K562 (cell line): ENCODE results near the gene SYMPK. TPM values are rescaled to one million over a fixed set of nuclear protein-coding genes. Genes with fewer than 3 reads are reported as not detected.
A peak's percentile ranks its signal among the peaks of the same experiment; 100 is the strongest.

Experiments
- CHD7 ChIP-seq: fragments of 200-600 bp; sonication (generic); IDR thresholded peaks from one replicate; pipeline ENCODE4 v1.6.1; 2012; ENCODE audit warnings: mild to moderate bottlenecking, low read depth, low read length, inconsistent platforms
- CREB3 ChIP-seq: fragments of 450-650 bp; conservative IDR thresholded peaks from 2 replicates; pipeline ENCODE4 v1.6.1; 2016; ENCODE audit warnings: missing genetic modification characterization, low read depth, mild to moderate bottlenecking, missing compliant biosample characterization, moderate library complexity
- DLX4 ChIP-seq: fragments of 250-450 bp; sonication (Bioruptor Pico); IDR thresholded peaks from 2 replicates; pipeline ENCODE4 v1.6.1; 2021; ENCODE audit warnings: mild to moderate bottlenecking
- ESRRB ChIP-seq: fragments of 250-450 bp; sonication (Bioruptor Pico); IDR thresholded peaks from 2 replicates; pipeline ENCODE4 v1.5.0; 2020; ENCODE audit warnings: mild to moderate bottlenecking, moderate library complexity, borderline replicate concordance
- ETV6 ChIP-seq, 3 experiments: fragments of 150-350 bp in 1 of 3; sonication (generic) in 1 of 3; formaldehyde crosslinking in 1 of 3; IDR thresholded peaks; 2 replicates each; pipeline versions ENCODE4 v1.6.1 to v1.8.0; 2014 to 2022; ENCODE audit warnings: borderline replicate concordance in 2 of 3, low read depth in 2 of 3, antibody characterized with exemption in 1 of 3, low read length in 1 of 3, mild to moderate bottlenecking in 1 of 3, missing genetic modification reagents in 1 of 3
- HCFC1 ChIP-seq: IDR thresholded peaks from 2 replicates; pipeline ENCODE4 v1.6.1; 2012; ENCODE audit warnings: low read depth, low read length, improper control_type of control experiment
- HDAC6 ChIP-seq: IDR thresholded peaks from 2 replicates; pipeline ENCODE4 v1.6.1; 2012; ENCODE audit warnings: low read depth, mild to moderate bottlenecking, control low read depth, inconsistent platforms, low read length, moderate library complexity
- ILF3 ChIP-seq: fragments of 450-650 bp; IDR thresholded peaks from 2 replicates; pipeline ENCODE4 v1.6.1; 2018; ENCODE audit warnings: antibody characterized with exemption, mild to moderate bottlenecking, moderate library complexity, borderline replicate concordance
- NUFIP1 ChIP-seq: fragments of 450-650 bp; IDR thresholded peaks from 2 replicates; pipeline ENCODE4 v1.6.1; 2018; ENCODE audit not compliant: partially characterized antibody
- PML ChIP-seq: IDR thresholded peaks from 2 replicates; pipeline ENCODE4 v1.6.1; 2012; ENCODE audit warnings: low read length, inconsistent platforms
- RHOXF2B ChIP-seq: fragments of 250-450 bp; sonication (Bioruptor Pico); conservative IDR thresholded peaks from 2 replicates; pipeline ENCODE4 v1.5.1; 2021
- SIRT6 ChIP-seq: IDR thresholded peaks from one replicate; pipeline ENCODE4 v1.6.1; 2012; ENCODE audit warnings: low read depth, mild to moderate bottlenecking, control low read depth, inconsistent platforms, low read length, moderate library complexity
- ZNF41 ChIP-seq: fragments of 250-450 bp; sonication (Bioruptor Pico); conservative IDR thresholded peaks from 2 replicates; pipeline ENCODE4 v1.4.0; 2020; ENCODE audit warnings: mild to moderate bottlenecking
- ZNF57 ChIP-seq: fragments of 450-650 bp; formaldehyde crosslinking; IDR thresholded peaks from 2 replicates; pipeline ENCODE4 v1.4.0; 2020; ENCODE audit warnings: mild to moderate bottlenecking, moderate library complexity
- polyA plus RNA-seq, 8 experiments: library from polyadenylated mRNA; depleted of rRNA in 4 of 8; stranded (reverse) in 5 of 8; unstranded in 3 of 8; fragments of >200 nt; fragmentation: Nextera tagmentation in 2 of 8; fragmentation: Illumina TruSeq in 1 of 8; extraction: Ambion mirVana in 2 of 8; extraction: Trizol in 1 of 8; gene quantifications; 2 replicates each; pipeline versions ENCODE4 v1.2.1 to v1.2.3, GENCODE V29; 2011 to 2014; ENCODE audit warnings: inconsistent platforms in 1 of 8, missing spikeins in 1 of 8
- total RNA-seq, 7 experiments: library from RNA; depleted of rRNA in 6 of 7; stranded (reverse); fragments of >200 nt in 6 of 7; fragmentation: Illumina TruSeq in 2 of 7; extraction: Trizol in 2 of 7; gene quantifications; 2 replicates each; pipeline versions ENCODE4 v1.2.1 to v1.2.3, GENCODE V29; 2011 to 2021; ENCODE audit warnings: low replicate concordance in 1 of 7

The SYMPK gene
- total and polyA plus RNA-seq, 9 of the 15 experiments (the other 6 are each of a cell fraction or from before 2014, with no cell fraction given): 0.73 to 95.5 (median 58.4) TPM

GRCh38 chr19:45863840-45864628, 1.1 kb upstream of the SYMPK start, which contains the start of gene FOXA3 (continued):
- TF ChIP-seq CHD7 (no peak), ZNF41 (no peak), HCFC1 (peak; percentile 58), HDAC6 (no peak), SIRT6 (no peak), ESRRB (no peak), PML (peak; percentile 4; the same call in 1 of the 2 replicates), CREB3 (tag) (no peak), ETV6 (IDR thresholded peaks at IDR 0.05; ENCODE audit: borderline replicate concordance in 1 of 2, low read depth in 2 of 2, low read length in 1 of 2) (no peak), ETV6 (CRISPR knock-in tag; IDR thresholded peaks at IDR 0.05; ENCODE audit: borderline replicate concordance) (0 out of 2 replicates have a peak, but pooled peaks have one; percentile 12), DLX4 (CRISPR knock-in tag) (no peak), RHOXF2B (no peak), ZNF57 (CRISPR knock-in tag) (no peak), ILF3 (no peak), NUFIP1 (no peak)
